HepG2 (cell line): ENCODE data around the gene C1orf21. TPM values are rescaled to one million over a fixed set of nuclear protein-coding genes. Genes with fewer than 3 reads are reported as not detected.

Experiments
- ATAC-seq: fragments of 200-7000 bp; cut with Tn5 transposase; 3 replicates; pipeline ENCODE4 v1.9.1; 2020; ENCODE audit warnings: mild to moderate bottlenecking, moderate library complexity
- BruUV-seq: library from RNA; stranded (reverse); fragments of 400-500 nt; replicated peaks from 2 replicates; lab custom pipeline; 2021; lab: Mats Ljungman, UMichigan
- CTCF ChIA-PET: fragments of 300-600 bp; formaldehyde crosslinking; extraction: SDS; loops from one replicate; lab custom pipeline; 2021; ENCODE audit warnings: low total read pairs, inconsistent platforms, low intra/inter-chr PET ratio; lab: Yijun Ruan, JAX
- POLR2A ChIA-PET: fragments of 350-600 bp; sonication (Branson Sonifier 250); formaldehyde crosslinking; loops from one replicate; lab custom pipeline; 2020; ENCODE audit warnings: antibody characterized with exemption, inconsistent platforms; lab: Yijun Ruan, JAX
- DNase-seq: peaks from one replicate; pipeline ENCODE4 v3.0.0-alpha.2; 2015; ENCODE audit warnings: low spot score
- FAIRE-seq: peaks from 3 replicates; lab custom pipeline; 2011; peaks lifted over from hg19 to GRCh38; lab: Jason Lieb, UNC
- H2AFZ ChIP-seq: one replicate; pipeline ENCODE4 v1.6.1; 2011; ENCODE audit warnings: low read length, inconsistent platforms
- H3K27ac ChIP-seq: fragments of 300-600 bp; 3 replicates; pipeline ENCODE4 v1.8.0; 2011; ENCODE audit warnings: mixed run types, mild to moderate bottlenecking, mixed read lengths, low read length, inconsistent platforms; ENCODE audit not compliant: insufficient read depth; ENCODE audit errors: extremely low read length
- H3K27me3 ChIP-seq, 2 experiments: fragments of 200-600 bp in 1 of 2; 2 replicates in 1 of 2; 3 replicates in 1 of 2; pipeline versions ENCODE4 v1.6.0 to v1.8.0; 2011; ENCODE audit warnings: low read length in 2 of 2, mild to moderate bottlenecking in 2 of 2, moderate library complexity in 2 of 2, inconsistent platforms in 1 of 2; ENCODE audit not compliant: insufficient read depth in 2 of 2, control insufficient read depth in 1 of 2
- H3K36me3 ChIP-seq, 2 experiments: fragments of 200-600 bp in 1 of 2; replicated peaks in 1 of 2; 2 replicates in 1 of 2; 3 replicates in 1 of 2; pipeline versions ENCODE4 v1.5.1 to v1.8.0; 2011; ENCODE audit warnings: low read length in 2 of 2, inconsistent platforms in 1 of 2; ENCODE audit not compliant: insufficient read depth in 2 of 2, control insufficient read depth in 1 of 2
- H3K4me1 ChIP-seq: 2 replicates; pipeline ENCODE4 v1.5.1; 2012; ENCODE audit warnings: low read length, inconsistent platforms; ENCODE audit not compliant: insufficient read depth
- H3K4me2 ChIP-seq: 2 replicates; pipeline ENCODE4 v1.6.0; 2011; ENCODE audit warnings: low read depth, low read length, inconsistent platforms
- H3K4me3 ChIP-seq, 3 experiments: fragments of 200-600 bp in 1 of 3; sonication (generic), shearing (Covaris generic) in 1 of 3; replicated peaks in 1 of 3; 2 replicates each; pipeline ENCODE4 v1.5.1; 2011 to 2016; ENCODE audit warnings: low read length in 3 of 3, inconsistent platforms in 2 of 3, low read depth in 2 of 3, mild to moderate bottlenecking in 2 of 3, control low read depth in 1 of 3, mixed read lengths in 1 of 3; ENCODE audit not compliant: insufficient read depth in 1 of 3
- H3K79me2 ChIP-seq: one replicate; pipeline ENCODE4 v1.6.1; 2011; ENCODE audit warnings: low read length, inconsistent platforms; ENCODE audit not compliant: insufficient read depth
- H3K9ac ChIP-seq: 2 replicates; pipeline ENCODE4 v1.6.0; 2011; ENCODE audit warnings: mild to moderate bottlenecking, low read depth, low read length, inconsistent platforms; ENCODE audit not compliant: insufficient read depth
- H3K9me3 ChIP-seq: 2 replicates; pipeline ENCODE4 v1.5.1; 2012; ENCODE audit warnings: mild to moderate bottlenecking, low read length
- H4K20me1 ChIP-seq: 2 replicates; pipeline ENCODE4 v1.6.0; 2011; ENCODE audit warnings: inconsistent platforms, mild to moderate bottlenecking, low read length, moderate library complexity; ENCODE audit not compliant: insufficient read depth
- ATRX ChIP-seq: sonication (generic); formaldehyde crosslinking; IDR thresholded peaks from 2 replicates; pipeline ENCODE4 v1.4.0; 2020; ENCODE audit warnings: missing genetic modification reagents, borderline replicate concordance
- EP300 ChIP-seq, 3 experiments: sonication (generic) in 1 of 3; formaldehyde crosslinking in 1 of 3; IDR thresholded peaks; 2 replicates each; pipeline versions ENCODE4 v1.5.1 to v1.6.1; 2011 to 2020; ENCODE audit warnings: low read depth in 2 of 3, low read length in 2 of 3, borderline replicate concordance in 1 of 3, improper control_type of control experiment in 1 of 3, mild to moderate bottlenecking in 1 of 3, missing genetic modification reagents in 1 of 3, moderate library complexity in 1 of 3
- FLYWCH1 ChIP-seq: sonication (generic); formaldehyde crosslinking; IDR thresholded peaks from 2 replicates; pipeline ENCODE4 v1.8.1; 2023; ENCODE audit warnings: mild to moderate bottlenecking, missing genetic modification reagents
- KIAA2018 ChIP-seq: sonication (generic); formaldehyde crosslinking; IDR thresholded peaks from 2 replicates; pipeline ENCODE4 v1.5.0; 2020; ENCODE audit warnings: mild to moderate bottlenecking, missing genetic modification reagents, borderline replicate concordance
- PLRG1 ChIP-seq: fragments of 450-650 bp; conservative IDR thresholded peaks from 2 replicates; pipeline ENCODE4 v1.6.1; 2016
- POLR2AphosphoS5 ChIP-seq: IDR thresholded peaks from 2 replicates; pipeline ENCODE4 v1.6.1; 2012; ENCODE audit warnings: low read depth, low read length
- ZBTB14 ChIP-seq: sonication (generic); formaldehyde crosslinking; IDR thresholded peaks from 2 replicates; pipeline ENCODE4 v1.4.0; 2020; ENCODE audit warnings: missing genetic modification reagents
- ZFP36L1 ChIP-seq: sonication (generic); formaldehyde crosslinking; IDR thresholded peaks from 2 replicates; pipeline ENCODE4 v1.8.0; 2022; ENCODE audit warnings: mild to moderate bottlenecking, missing genetic modification reagents, moderate library complexity
- ZIK1 ChIP-seq: sonication (generic); formaldehyde crosslinking; IDR thresholded peaks from 2 replicates; pipeline ENCODE4 v1.5.0; 2020; ENCODE audit warnings: mild to moderate bottlenecking, low read depth, missing genetic modification reagents, borderline replicate concordance
- ZNF335 ChIP-seq: sonication (generic); formaldehyde crosslinking; IDR thresholded peaks from 2 replicates; pipeline ENCODE4 v1.4.0; 2020; ENCODE audit warnings: missing genetic modification reagents
- ZNF549 ChIP-seq: sonication (generic); formaldehyde crosslinking; IDR thresholded peaks from 2 replicates; pipeline ENCODE4 v1.5.0; 2020; ENCODE audit warnings: missing genetic modification reagents
- WGBS: methylation state at CpG from one replicate; pipeline ENCODE4 v1.1.6; 2017; ENCODE audit warnings: low lambda C conversion rate; 5-methylcytosine and 5-hydroxymethylcytosine counted together
- in situ Hi-C: cut with HindIII; loops from 2 replicates; pipeline ENCODE4 v1.10.0; 2017; ENCODE audit warnings: low pct_unique_long_range_greater_than_20kb; ENCODE audit not compliant: extremely low pct_ligation_motif_present
- intact Hi-C: fragments of 100-400 bp; cut with micrococcal nuclease; formaldehyde crosslinking; loops from one replicate; pipeline ENCODE4 v1.10.0; 2022; ENCODE audit not compliant: unreplicated experiment
- polyA plus RNA-seq, 8 experiments: library from polyadenylated mRNA; depleted of rRNA in 3 of 8; stranded (reverse) in 7 of 8; unstranded in 1 of 8; fragments of >200 nt; fragmentation: Illumina TruSeq in 4 of 8; extraction: Trizol in 4 of 8; gene quantifications; 2 replicates each; pipeline versions ENCODE4 v1.2.1 to v1.2.3, GENCODE V29; 2011 to 2016; ENCODE audit warnings: low read depth in 4 of 8, missing spikeins in 1 of 8, mixed read lengths in 1 of 8; ENCODE audit not compliant: insufficient read depth in 1 of 8
- total RNA-seq, 5 experiments: library from RNA; depleted of rRNA; stranded (reverse); fragments of >200 nt; fragmentation: Illumina TruSeq; extraction: Trizol; gene quantifications; 2 replicates each; pipeline ENCODE4 v1.2.3, GENCODE V29; 2016; ENCODE audit warnings: low read depth in 1 of 5
- TF ChIP-seq, protein P1 (sequence below): sonication (generic); formaldehyde crosslinking; IDR thresholded peaks from 2 replicates; pipeline ENCODE4 v1.5.0; 2020; ENCODE audit warnings: missing genetic modification reagents, mild to moderate bottlenecking, borderline replicate concordance
- TF ChIP-seq, protein P2 (sequence below): sonication (generic); formaldehyde crosslinking; IDR thresholded peaks from 2 replicates; pipeline ENCODE4 v1.4.0; 2020; ENCODE audit warnings: missing genetic modification reagents

Gene C1orf21
- total and polyA plus RNA-seq, 2 of the 13 experiments (the other 11 are each of a cell fraction or from before 2014, with no cell fraction given), result not detected

GRCh38 chr1:184533049-184533448 is 146.2 kb downstream of the C1orf21 start:
- H3K4me1 ChIP-seq, result no peaks in the 10 kb centered on the region
- H3K79me2 ChIP-seq, result no peaks in the 10 kb centered on the region
- H4K20me1 ChIP-seq, result no peaks in the 10 kb centered on the region
- H3K4me2 ChIP-seq, result no peak overlapping the region
- CTCF ChIA-PET, result no interaction called here
- in situ Hi-C loops, result no loop called here
- intact Hi-C loops, result no loop called here
- peaks cover 0 to 8% of the 10 kb centered on the region in 2 experiments; a peak in 1 of 5 replicates for H3K27me3 ChIP-seq
- no peak for DNase-seq
- H3K27ac ChIP-seq, result no peak overlapping the region
- H3K9ac ChIP-seq, result no peak overlapping the region
- no peaks in the 10 kb centered on the region for H3K9me3 ChIP-seq
- H3K4me3 ChIP-seq, result no peak overlapping the region
- no peak overlapping the region for H2AFZ ChIP-seq
- no peaks in the 10 kb centered on the region for H3K36me3 ChIP-seq
- no peak for FAIRE-seq
- WGBS, result 0% methylated on average over 2 of the region's 2 CpGs
- POLR2A ChIA-PET, result no interaction called here
- BruUV-seq, result no TSS peak
- ATAC-seq, result no peak
- TF ChIP-seq ATRX (CRISPR knock-in tag) (no peak), ZNF335 (CRISPR knock-in tag) (no peak), POLR2AphosphoS5 (no peak), KIAA2018 (no peak), ZFP36L1 (CRISPR knock-in tag) (no peak), ZIK1 (CRISPR knock-in tag) (no peak), FLYWCH1 (CRISPR knock-in tag) (no peak), PLRG1 (no peak), ZBTB14 (CRISPR knock-in tag) (no peak), EP300 (IDR thresholded peaks at IDR 0.05; ENCODE audit: low read depth in 2 of 2, low read length in 2 of 2) (no peak), EP300 (CRISPR knock-in tag; IDR thresholded peaks at IDR 0.05; ENCODE audit: borderline replicate concordance) (no peak), ZNF549 (CRISPR knock-in tag) (no peak)
- TF ChIP-seq, protein P1, sequence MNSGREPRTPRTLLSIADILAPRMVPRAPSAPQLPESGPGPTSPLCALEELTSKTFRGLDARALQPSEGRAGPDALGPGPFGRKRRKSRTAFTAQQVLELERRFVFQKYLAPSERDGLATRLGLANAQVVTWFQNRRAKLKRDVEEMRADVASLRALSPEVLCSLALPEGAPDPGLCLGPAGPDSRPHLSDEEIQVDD, result no peak
- TF ChIP-seq, protein P2, sequence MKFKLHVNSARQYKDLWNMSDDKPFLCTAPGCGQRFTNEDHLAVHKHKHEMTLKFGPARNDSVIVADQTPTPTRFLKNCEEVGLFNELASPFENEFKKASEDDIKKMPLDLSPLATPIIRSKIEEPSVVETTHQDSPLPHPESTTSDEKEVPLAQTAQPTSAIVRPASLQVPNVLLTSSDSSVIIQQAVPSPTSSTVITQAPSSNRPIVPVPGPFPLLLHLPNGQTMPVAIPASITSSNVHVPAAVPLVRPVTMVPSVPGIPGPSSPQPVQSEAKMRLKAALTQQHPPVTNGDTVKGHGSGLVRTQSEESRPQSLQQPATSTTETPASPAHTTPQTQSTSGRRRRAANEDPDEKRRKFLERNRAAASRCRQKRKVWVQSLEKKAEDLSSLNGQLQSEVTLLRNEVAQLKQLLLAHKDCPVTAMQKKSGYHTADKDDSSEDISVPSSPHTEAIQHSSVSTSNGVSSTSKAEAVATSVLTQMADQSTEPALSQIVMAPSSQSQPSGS (CRISPR knock-in tag), result no peak
